ENCODE data around the gene XYLT1. TPM values are rescaled to one million over a fixed set of nuclear protein-coding genes. Genes with fewer than 3 reads are reported as not detected.
A peak's percentile ranks its signal among the peaks of the same experiment; 100 is the strongest.

Gene XYLT1
- total and polyA plus RNA-seq, 2 of the 8 experiments (the other 6 are each of a cell fraction or from before 2014, with no cell fraction given), result 6.6 to 25.4 TPM

- TF ChIP-seq, protein P1, sequence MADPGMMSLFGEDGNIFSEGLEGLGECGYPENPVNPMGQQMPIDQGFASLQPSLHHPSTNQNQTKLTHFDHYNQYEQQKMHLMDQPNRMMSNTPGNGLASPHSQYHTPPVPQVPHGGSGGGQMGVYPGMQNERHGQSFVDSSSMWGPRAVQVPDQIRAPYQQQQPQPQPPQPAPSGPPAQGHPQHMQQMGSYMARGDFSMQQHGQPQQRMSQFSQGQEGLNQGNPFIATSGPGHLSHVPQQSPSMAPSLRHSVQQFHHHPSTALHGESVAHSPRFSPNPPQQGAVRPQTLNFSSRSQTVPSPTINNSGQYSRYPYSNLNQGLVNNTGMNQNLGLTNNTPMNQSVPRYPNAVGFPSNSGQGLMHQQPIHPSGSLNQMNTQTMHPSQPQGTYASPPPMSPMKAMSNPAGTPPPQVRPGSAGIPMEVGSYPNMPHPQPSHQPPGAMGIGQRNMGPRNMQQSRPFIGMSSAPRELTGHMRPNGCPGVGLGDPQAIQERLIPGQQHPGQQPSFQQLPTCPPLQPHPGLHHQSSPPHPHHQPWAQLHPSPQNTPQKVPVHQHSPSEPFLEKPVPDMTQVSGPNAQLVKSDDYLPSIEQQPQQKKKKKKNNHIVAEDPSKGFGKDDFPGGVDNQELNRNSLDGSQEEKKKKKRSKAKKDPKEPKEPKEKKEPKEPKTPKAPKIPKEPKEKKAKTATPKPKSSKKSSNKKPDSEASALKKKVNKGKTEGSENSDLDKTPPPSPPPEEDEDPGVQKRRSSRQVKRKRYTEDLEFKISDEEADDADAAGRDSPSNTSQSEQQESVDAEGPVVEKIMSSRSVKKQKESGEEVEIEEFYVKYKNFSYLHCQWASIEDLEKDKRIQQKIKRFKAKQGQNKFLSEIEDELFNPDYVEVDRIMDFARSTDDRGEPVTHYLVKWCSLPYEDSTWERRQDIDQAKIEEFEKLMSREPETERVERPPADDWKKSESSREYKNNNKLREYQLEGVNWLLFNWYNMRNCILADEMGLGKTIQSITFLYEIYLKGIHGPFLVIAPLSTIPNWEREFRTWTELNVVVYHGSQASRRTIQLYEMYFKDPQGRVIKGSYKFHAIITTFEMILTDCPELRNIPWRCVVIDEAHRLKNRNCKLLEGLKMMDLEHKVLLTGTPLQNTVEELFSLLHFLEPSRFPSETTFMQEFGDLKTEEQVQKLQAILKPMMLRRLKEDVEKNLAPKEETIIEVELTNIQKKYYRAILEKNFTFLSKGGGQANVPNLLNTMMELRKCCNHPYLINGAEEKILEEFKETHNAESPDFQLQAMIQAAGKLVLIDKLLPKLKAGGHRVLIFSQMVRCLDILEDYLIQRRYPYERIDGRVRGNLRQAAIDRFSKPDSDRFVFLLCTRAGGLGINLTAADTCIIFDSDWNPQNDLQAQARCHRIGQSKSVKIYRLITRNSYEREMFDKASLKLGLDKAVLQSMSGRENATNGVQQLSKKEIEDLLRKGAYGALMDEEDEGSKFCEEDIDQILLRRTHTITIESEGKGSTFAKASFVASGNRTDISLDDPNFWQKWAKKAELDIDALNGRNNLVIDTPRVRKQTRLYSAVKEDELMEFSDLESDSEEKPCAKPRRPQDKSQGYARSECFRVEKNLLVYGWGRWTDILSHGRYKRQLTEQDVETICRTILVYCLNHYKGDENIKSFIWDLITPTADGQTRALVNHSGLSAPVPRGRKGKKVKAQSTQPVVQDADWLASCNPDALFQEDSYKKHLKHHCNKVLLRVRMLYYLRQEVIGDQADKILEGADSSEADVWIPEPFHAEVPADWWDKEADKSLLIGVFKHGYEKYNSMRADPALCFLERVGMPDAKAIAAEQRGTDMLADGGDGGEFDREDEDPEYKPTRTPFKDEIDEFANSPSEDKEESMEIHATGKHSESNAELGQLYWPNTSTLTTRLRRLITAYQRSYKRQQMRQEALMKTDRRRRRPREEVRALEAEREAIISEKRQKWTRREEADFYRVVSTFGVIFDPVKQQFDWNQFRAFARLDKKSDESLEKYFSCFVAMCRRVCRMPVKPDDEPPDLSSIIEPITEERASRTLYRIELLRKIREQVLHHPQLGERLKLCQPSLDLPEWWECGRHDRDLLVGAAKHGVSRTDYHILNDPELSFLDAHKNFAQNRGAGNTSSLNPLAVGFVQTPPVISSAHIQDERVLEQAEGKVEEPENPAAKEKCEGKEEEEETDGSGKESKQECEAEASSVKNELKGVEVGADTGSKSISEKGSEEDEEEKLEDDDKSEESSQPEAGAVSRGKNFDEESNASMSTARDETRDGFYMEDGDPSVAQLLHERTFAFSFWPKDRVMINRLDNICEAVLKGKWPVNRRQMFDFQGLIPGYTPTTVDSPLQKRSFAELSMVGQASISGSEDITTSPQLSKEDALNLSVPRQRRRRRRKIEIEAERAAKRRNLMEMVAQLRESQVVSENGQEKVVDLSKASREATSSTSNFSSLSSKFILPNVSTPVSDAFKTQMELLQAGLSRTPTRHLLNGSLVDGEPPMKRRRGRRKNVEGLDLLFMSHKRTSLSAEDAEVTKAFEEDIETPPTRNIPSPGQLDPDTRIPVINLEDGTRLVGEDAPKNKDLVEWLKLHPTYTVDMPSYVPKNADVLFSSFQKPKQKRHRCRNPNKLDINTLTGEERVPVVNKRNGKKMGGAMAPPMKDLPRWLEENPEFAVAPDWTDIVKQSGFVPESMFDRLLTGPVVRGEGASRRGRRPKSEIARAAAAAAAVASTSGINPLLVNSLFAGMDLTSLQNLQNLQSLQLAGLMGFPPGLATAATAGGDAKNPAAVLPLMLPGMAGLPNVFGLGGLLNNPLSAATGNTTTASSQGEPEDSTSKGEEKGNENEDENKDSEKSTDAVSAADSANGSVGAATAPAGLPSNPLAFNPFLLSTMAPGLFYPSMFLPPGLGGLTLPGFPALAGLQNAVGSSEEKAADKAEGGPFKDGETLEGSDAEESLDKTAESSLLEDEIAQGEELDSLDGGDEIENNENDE (IDR thresholded peaks at IDR 0.05; ENCODE audit: insufficient replicate concordance, low read length), result peak; percentile 54
- no peak for TF ChIP-seq ASH2L (IDR thresholded peaks at IDR 0.05; ENCODE audit: low read length)
- TF ChIP-seq EGR1 (IDR thresholded peaks at IDR 0.05; ENCODE audit: borderline replicate concordance, low read depth, low read length), result no peak
- no peak for TF ChIP-seq RNF2 (IDR thresholded peaks at IDR 0.05; ENCODE audit: borderline replicate concordance, low read depth, low read length, missing control alignments, poor library complexity, severe bottlenecking)
- no peak for TF ChIP-seq BACH1 (IDR thresholded peaks at IDR 0.05; ENCODE audit: low read length)
- TF ChIP-seq JUN (IDR thresholded peaks at IDR 0.05; ENCODE audit: low read depth, low read length), result no peak
- 0 out of 2 replicates have a peak, but pooled peaks have one; percentile 16 for TF ChIP-seq TEAD4 (IDR thresholded peaks at IDR 0.05; ENCODE audit: low read depth, low read length)
- no peak for TF ChIP-seq PHF8 (conservative IDR thresholded peaks at IDR 0.05; ENCODE audit: low read depth, low read length)
- TF ChIP-seq EZH2 (IDR thresholded peaks at IDR 0.05; ENCODE audit: low read depth, low read length, severe bottlenecking), result no peak
These were observed 36.9 kb downstream of the XYLT1 start (continued) for GRCh38 chr16:17433577-17434451.

Data from H1 (cell line).